Heart left ventricle (tissue), 13 donors: ENCODE measurements around the gene CHRNA5.

Experiments used
- CTCF ChIP-seq, 12 donors: fragments of 200-600 bp; sonication (generic) in 4 of 12; IDR thresholded peaks; one replicate each; pipeline versions ENCODE4 v1.5.0 to v1.8.0; 2018 to 2022; ENCODE audit warnings: antibody characterized with exemption in 12 of 12, mild to moderate bottlenecking in 5 of 12
- POLR2A ChIP-seq, 2 donors: fragments of 450-650 bp; IDR thresholded peaks; one replicate each; pipeline ENCODE4 v1.6.1; 2017; ENCODE audit warnings: antibody characterized with exemption in 2 of 2, mild to moderate bottlenecking in 2 of 2, moderate library complexity in 2 of 2
- donor health status: ischemic (EF 13 %, LVEDD 7.1; RV severe dilation, severe dysfunction).
- donor health status: DM: no; HTN: yes; CAD: no.
- donor health status: DM: no; HTN: no; CAD: no.
- donor health status: ischemic (EF 25% LVEDD 6.9; RV normal size, moderate dysfunction).
- donor health status: ischemic (EF 25% LVEDD 5.7; RV mildly dilated, moderate dysfunction).
- donor health status: ischemic (EF 35%, LVEDD 5.7; RV mildly dilated, moderate dysfunction).
- donor health status: nonischemic (EF 11% LVEDD 7.7; RV severe dilation, severe dysfunction).
- donor health status: DM: yes; HTN: yes; CAD: no.
- donor health status: PGD.
- donor health status: ischemic (EF 29% LVEDD 5.4; RV normal size, mild dysfunction).
- donor health status: nonischemic (EF 23%, LVEDD 6.1; RV moderate dilation, normal function).

DNA sequence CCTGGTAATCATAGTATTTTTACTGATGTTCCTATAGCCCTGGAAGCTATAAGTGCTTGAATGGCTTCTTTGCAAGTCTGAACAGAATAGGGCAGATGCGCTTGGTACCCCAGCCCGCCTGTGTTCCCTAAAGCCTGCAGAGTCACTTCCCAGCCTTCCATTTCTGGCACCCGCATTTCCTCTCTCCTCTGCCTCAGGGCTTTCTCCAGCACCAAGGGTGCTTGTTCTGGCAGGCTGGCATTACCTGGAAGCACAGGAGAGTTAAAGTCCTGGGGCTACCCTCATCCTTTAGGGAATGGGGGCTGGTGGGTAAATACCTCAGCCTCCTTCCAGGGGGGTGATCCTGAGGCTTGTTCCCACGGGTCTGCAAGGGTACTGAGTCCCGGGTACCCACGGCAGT lies 62.9 kb downstream of the CHRNA5 start:
- TF ChIP-seq POLR2A (IDR thresholded peaks at IDR 0.05) (no peak), CTCF (IDR thresholded peaks at IDR 0.05) (no peak)
